Stimulated activated CD8-positive, alpha-beta memory T cell treated with anti-CD3 and anti-CD28 coated beads, Interleukin-12 subunit alpha, Interleukin-12 subunit beta, amount 100 ng/mL, for 24 hours (primary cell): ENCODE results near the gene BBS1.
A peak's percentile ranks its signal among the peaks of the same experiment; 100 is the strongest.
"Not testable (repeated sequence)": the region's sequence is repeated elsewhere in the genome, so short reads cannot be mapped to it uniquely, and the experiment has no call there.

Experiments
- DNase-seq: peaks from one replicate; pipeline ENCODE4 v3.0.0-alpha.2; 2020; ENCODE audit errors: extremely low read depth

Gene BBS1

DNA sequence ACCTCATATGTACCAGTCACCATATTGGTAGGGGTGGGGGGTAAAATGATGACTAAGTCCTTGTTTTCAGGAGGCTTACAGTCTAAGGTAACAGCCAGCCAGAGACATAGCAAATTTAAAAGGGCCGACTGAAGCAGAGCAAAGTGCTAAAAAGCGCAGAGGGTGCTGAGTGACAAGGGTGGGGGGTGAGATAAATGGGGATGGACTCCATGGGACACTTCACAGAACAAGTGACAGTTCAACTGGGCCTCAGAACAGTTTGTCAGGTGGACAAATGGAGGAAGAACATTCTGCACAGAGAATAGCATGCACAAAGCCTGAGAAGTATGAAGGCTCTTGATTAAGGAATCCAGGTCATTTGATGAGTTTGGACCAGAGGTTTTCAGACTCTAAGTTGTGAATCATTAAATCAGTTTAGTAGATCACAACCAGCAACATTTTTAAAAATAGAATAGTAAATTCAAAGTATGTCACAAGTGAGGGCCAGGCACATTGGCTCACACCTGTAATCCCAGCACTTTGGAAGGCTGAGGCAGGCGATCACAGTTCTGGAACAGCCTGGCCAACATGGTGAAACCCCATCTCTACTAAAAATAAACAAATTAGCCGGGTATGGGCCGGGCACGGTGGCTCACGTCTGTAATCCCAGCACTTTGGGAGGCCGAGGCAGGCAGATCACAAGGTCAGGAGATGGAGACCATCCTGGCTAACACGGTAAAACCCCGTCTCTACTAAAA lies 14.0 kb downstream of the BBS1 start:
- DNase-seq: no peak

- DNase-seq: no peak
Measured at GRCh38 chr11:66529069-66529468, 18.6 kb downstream of the BBS1 start.

DNA sequence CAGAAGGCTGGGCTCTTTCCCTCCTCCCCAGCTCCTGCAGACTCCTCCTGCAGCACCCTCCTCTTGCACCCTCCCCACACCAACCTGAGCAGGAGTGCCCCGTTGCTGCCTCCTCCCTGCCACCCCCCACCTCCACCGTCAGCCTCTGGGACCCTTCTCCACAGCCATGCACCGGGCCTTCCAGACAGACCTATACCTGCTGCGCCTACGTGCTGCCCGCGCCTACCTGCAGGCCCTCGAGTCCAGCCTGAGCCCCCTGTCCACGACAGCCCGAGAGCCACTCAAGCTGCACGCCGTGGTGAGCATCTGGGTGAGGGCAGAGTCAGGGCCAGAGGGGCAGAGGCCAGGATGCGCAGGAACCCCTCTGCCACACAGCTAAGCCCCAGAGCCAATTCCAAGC lies 19.2 kb downstream of the BBS1 start:
- DNase-seq: no peak

GRCh38 chr11:66530927-66531709 lies 20.7 kb downstream of the BBS1 start:
- DNase-seq: no peak

DNA sequence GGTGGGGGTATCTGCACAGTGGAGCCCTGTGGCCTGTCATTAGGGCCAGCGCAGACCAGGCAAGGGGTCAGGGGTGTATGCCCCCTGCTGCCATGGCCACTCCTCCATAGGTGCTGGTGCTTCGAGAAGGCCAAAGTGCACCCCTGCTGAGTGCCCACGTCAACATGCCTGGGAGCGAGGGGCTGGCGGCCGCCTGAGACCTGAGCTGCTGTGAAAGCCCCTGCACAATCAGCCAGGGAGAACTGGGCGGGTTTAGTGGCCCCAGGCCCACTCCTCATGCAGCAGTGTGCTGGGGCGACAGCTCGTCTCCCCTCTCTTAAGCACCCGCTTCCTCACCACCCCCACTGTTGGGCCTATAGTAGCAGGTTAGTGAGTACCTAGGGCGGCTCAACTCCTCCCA lies 21.4 kb downstream of the BBS1 start:
- DNase-seq: no peak

DNA sequence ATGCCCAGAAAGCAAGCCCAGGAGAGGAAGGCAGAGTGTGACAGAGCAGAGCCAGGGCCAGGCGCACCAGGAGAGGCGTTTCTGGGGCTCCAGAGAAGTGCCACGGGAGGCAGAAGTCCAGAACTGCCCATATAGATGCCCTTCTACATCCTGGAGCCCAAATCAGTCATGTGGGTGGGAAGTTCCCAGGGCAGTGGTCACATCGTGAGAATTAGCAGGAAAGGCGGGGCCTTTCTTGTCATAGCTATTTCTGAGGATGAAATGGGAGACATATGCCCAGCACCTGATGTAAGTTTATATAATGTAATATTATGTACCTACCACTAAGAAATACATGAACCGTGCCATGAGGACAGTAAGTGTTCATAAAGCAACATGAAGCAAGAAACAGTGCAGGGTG lies 22.3 kb downstream of the BBS1 start:
- no peak for DNase-seq

DNA sequence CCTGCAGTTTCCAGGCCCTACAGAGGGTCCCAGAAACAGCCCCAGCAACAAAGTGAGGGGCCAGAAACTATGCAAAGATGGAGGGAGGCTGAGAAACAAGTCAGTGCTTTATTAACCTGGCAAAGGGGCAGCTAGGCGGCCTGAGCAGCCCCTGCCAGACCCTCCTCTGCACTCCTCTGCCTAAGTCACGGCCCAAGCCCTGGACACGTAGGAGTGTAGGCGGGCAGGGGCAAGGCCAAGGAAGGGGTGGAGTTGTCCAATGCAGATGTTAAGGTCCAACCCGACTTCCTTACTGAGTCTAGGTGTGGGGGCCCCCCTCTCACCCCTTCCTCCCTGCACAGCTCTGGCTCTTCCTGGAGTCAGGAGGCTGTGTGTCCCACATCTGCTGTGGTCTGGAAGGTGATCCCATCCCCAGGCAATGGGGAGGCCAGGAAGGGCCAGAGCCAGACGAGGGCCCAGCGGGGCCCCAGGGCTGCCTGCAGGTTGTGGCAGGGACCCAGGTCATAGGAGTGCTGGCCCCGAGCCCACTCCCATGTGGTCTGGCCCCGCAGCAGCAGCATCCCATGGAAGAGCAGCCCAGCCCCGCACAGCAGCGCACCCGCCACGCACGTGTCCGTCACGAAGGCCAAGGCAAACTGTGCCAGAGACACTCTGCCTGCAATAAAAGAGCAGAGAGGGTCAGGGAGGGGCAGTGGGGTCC lies 28.9 kb downstream of the BBS1 start:
- no peak for DNase-seq

DNA sequence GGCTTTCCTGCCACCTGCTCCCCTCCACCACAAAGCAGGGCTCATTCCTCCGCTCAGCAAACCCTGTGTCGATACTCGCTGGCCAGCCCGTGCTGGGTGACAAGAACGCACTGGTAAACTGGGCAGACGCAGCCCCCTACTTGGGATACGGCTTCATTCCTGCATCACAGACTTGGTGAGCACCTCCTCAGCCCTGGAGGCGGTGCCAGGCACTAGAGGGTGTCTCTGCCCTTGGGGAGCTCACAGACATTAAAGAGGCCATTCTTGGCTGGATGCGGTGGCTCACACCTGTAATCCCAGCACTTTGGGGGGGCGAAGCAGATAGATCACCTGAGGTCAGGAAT lies 29.4 kb downstream of the BBS1 start:
- DNase-seq: no peak

DNA sequence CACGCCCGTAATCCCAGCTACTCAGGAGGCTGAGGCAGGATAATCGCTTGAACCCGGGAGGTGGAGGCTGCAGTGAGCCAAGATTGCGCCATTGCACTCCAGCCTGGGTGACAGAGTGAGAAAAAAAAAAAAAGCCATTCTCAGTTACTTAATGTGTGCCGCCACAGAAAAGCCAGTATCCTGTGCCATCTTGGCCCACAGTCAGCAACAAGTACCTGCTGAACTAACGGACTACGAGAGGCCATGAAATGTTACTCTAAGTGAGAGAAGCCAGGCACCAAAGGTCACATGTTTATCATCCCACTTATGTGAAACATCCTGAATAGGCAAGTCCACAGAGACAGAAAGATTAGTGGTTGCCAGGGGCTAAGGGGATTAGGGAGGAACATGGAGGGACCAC lies 30.2 kb downstream of the BBS1 start:
- DNase-seq: not testable (repeated sequence)

DNA sequence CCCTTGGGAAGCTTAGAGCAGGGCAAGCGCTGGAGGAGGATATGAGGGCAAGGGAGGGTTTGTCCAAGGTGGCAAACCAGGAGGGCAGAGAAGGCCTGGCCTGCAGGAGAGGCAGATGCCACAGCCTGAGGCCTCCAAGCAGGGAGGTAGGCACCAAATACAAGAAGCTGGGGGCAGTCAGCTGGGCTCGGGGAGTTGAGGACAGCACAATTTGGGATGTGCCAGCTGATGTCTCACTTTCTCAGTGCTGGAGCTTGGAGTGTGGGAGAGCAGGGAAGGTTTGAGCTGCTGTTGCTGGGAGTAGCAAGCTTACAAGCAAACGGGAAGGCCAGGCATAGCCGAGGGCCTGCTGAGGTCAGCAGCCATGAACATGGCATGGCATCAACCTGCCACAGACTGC lies 31.5 kb downstream of the BBS1 start:
- no peak for DNase-seq

DNA sequence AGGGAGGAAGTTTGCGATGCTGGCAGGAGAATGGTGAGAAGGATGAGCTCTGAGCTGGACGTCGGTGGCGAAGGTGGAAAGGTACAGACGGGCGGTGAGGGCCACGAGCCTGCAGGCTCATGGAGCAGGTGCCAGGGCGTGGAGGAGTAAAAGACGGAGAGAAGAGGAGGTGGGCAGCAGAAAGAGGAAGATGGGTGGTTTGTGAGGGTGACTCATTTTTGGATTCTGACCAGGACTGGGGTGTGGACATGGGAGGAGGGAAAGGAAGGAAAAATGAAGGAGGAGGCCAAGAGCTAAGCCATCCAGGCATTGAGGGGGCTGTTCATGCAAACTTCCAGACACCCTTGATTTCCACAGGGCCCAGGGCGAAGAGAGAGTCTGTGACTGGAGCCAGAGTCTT lies 31.9 kb downstream of the BBS1 start:
- no peak for DNase-seq

GRCh38 chr11:66543263-66544107 lies 33.0 kb downstream of the BBS1 start:
- no peak for DNase-seq

DNA sequence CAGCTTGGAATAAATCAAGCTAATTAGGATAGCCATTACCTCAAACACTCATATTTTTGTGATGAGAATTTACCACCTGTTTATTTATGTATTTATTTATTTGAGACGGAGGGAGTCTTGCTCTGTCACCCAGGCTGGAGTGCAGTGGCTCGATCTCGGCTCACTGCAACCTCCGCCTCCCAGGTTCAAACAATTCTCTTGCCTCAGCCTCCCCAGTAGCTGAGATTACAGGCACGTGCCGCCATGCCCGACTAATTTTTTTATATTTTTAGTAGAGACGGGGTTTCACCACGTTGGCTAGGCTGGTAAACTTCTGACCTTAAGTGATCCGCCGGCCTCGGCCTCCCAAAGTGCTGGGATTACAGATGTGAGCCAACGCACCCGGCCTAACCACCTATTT lies 34.5 kb downstream of the BBS1 start:
- DNase-seq: not testable (repeated sequence)

DNA sequence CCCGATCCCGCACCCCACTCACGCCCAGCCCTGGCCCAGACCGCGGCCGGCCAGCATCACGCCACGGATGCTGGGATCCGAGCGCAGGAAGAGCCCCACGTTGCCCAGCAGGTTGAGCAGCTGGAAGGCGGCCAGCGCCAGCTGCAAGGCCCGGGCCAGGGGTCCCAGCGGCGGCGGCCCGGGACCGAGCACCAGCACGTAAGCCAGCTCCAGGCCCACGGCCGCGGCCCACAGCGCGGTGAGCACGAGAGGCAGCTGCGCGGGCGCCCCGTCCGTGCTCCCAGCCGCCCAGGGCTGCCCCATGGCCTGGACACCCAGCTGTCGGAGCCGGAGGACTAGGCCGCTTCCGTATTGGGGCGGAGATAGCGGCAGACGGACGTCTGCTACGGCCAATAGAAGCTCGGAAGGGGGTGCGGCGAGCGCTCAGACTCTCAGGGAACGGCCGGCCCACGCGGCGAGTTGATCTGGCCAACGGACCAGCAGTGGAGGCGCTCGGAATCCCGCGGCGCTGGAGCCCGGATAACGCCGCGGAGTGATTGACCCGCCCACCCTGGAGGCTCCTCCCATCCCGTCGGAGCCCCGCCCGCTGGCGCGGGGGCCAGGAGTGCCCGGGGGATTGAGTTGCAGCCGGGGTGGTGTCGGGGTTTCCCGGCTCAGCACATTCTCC lies 35.4 kb downstream of the BBS1 start, which contains the start of gene ZDHHC24:
Gene ZDHHC24 (minus strand): TSS at position 348 of the 667 bp plus-strand sequence. CDS start 45 bp downstream, at position 303.
- DNase-seq: peak; percentile 75

- no peak for DNase-seq
Measured at GRCh38 chr11:66546368-66546965, 36.0 kb downstream of the BBS1 start, which contains the start of gene ACTN3. TSS of gene ACTN3 (plus strand) at chr11:66546903. CDS start at chr11:66546938, 35 bp downstream.

GRCh38 chr11:66546966-66547661 lies 36.7 kb downstream of the BBS1 start:
- DNase-seq: no peak

DNA sequence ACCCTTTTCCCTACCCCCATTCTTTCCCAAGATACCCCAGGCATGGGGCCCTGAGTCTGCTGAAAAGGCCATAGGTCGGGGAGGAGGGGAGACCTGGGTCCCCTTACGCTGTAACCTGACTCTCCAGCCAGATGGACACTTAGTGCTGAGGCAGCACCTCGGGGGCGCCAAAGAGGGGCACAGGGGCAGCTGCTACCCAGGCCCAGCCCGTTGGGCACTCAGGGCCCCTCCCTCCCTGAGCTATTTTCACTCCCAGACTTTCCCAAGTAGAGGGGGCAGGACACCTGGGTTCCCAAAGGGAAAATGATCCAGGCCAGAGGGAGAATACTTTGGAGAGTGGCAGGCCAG lies 37.2 kb downstream of the BBS1 start:
- DNase-seq: no peak

DNA sequence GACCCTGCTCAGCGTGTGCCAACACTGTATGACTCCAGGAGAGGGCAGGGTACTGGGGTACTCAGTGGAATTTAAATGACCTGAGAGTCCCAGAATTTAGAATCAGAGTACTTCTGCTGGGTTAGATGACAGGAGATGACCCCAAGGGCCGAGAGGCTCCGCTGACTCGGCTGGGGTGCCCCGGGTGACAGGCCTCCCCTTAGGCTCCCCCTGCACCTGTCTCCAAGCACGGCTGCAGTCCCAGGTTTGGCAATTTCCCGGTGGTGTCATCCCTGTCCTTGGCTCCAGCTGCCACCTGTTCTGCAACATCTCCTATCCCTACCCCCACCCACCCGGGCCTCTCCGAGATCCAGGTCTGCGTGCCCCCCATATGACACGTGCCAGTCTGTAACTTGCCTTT lies 37.6 kb downstream of the BBS1 start:
- no peak for DNase-seq

DNA sequence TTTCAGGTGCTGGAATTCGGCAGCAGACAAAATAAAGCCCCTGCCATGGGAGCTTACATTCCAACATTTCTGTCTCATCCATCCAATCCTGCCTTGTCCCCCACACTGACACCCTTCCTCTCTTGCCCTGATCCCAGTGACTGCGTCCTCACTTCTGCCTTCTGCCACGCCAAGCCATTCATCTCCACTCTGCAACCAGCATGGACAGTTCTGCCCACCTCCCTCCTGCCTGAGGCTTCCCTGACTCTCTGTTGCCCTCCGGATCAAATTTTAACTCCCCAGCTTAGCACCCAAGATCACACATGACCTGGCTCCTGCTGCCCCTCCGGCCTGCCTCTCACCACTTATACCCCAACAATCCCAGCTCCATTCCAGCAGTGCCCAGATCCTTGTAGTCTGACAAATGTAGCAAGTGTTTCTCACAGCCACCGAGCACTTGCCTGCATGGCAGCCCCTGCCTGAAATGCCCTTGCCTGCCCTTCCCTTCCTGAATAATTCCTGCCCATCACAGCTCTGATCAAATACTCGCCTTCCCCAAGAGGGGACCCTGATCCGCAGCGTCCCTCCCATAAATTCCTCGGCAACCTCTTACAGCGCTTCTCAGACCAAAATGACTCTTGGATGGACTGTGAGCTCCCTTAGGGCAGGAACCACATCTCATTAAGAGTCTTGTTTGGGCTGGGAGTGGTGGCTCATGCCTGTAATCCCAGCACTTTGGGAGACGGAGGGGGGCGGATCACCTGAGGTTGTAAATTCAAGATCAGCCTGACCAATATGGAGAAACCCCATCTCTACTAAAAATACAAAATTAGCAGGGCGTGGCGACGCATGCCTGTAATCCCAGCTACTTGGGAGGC lies 38.6 kb downstream of the BBS1 start:
- DNase-seq: no peak
